NCI-H187 treated with DMSO at 0.1 percent for 48 hours (cell line): Measurements from ENCODE around the gene PRAC2.
"Not testable (repeated sequence)": the region's sequence is repeated elsewhere in the genome, so short reads cannot be mapped to it uniquely, and the experiment has no call there.

Experiments
- DNase-seq: peaks from one replicate; lab custom pipeline; 2025; lab: John Stamatoyannopoulos, UW

The PRAC2 gene

GRCh38 chr17:48722915-48723422, at the start of gene PRAC2:
PRAC2 (plus strand) TSS chr17:48723185; CDS start chr17:48724411, 1,226 bp downstream.
- no peak for DNase-seq

- no peak for DNase-seq
These were observed 45.9 kb upstream of the PRAC2 start for GRCh38 chr17:48676963-48677558.

GRCh38 chr17:48678141-48678971, 44.6 kb upstream of the PRAC2 start:
- DNase-seq, result no peak

- no peak for DNase-seq
These were observed 43.4 kb upstream of the PRAC2 start for GRCh38 chr17:48679385-48680096.

- DNase-seq, result no peak
These were observed 41.4 kb upstream of the PRAC2 start for GRCh38 chr17:48681609-48682008.

- DNase-seq, result no peak
These were observed 32.3 kb upstream of the PRAC2 start for GRCh38 chr17:48690655-48691054.

GRCh38 chr17:48692049-48692448, 30.9 kb upstream of the PRAC2 start:
- DNase-seq, result no peak

- DNase-seq, result no peak
These were observed 29.8 kb upstream of the PRAC2 start for GRCh38 chr17:48693178-48693577.

GRCh38 chr17:48701864-48702532, 21.0 kb upstream of the PRAC2 start:
- DNase-seq, result no peak

GRCh38 chr17:48704361-48705248, 18.4 kb upstream of the PRAC2 start:
- no peak for DNase-seq

GRCh38 chr17:48711128-48711527, 11.9 kb upstream of the PRAC2 start:
- no peak for DNase-seq

- DNase-seq, result no peak
These were observed 7.2 kb upstream of the PRAC2 start for GRCh38 chr17:48715496-48716399.

GRCh38 chr17:48716549-48716948, 6.4 kb upstream of the PRAC2 start:
- DNase-seq, result not testable (repeated sequence)

GRCh38 chr17:48717367-48718226, 5.4 kb upstream of the PRAC2 start:
- no peak for DNase-seq

- DNase-seq, result no peak
These were observed 4.7 kb upstream of the PRAC2 start for GRCh38 chr17:48718227-48718760.

GRCh38 chr17:48718761-48719641, 4.0 kb upstream of the PRAC2 start:
- DNase-seq, result no peak

- no peak for DNase-seq
These were observed 3.2 kb upstream of the PRAC2 start for GRCh38 chr17:48719642-48720265.
